ENCODE measurements around the gene NOD1. TPM values are rescaled to one million over a fixed set of nuclear protein-coding genes. Genes with fewer than 3 reads are reported as not detected.

The NOD1 gene
- total and polyA plus RNA-seq, 2 of the 8 experiments (the other 6 are each of a cell fraction or from before 2014, with no cell fraction given): 3.8 to 6.5 TPM

GRCh38 chr7:30460246-30460633, 18.3 kb downstream of the NOD1 start (continued):
- TF ChIP-seq USF2 (IDR thresholded peaks at IDR 0.05; ENCODE audit: low read length) (no peak), SUZ12 (IDR thresholded peaks at IDR 0.05; ENCODE audit: low read length) (no peak)

Data from H1 (cell line).